ENCODE measurements around the gene CPLX1. TPM values are rescaled to one million over a fixed set of nuclear protein-coding genes. Genes with fewer than 3 reads are reported as not detected.

The CPLX1 gene
- total RNA-seq, 4 donors from 2014 or later = 1.8 to 2.4 (median 2.4) TPM; not detected in 1

GRCh38 chr4:859496-859895, 33.6 kb upstream of the CPLX1 start:
- Histone ChIP-seq H3K27me3 (no peaks in the 10 kb centered on the region), H3K9me3 (no peaks in the 10 kb centered on the region), H3K4me1 (no peaks in the 10 kb centered on the region), H3K4me3 (no peak overlapping the region), H3K36me3 (peaks cover 0 to 99% (median 42%) of the 10 kb centered on the region in 3 donors), H3K27ac (no peak overlapping the region)
- DNase-seq (ENCODE audit: low spot score in 2 of 2) = no peak
- 88 to 95% methylated on average over 9 to 11 of the region's 13 CpGs for WGBS, 2 donors
- no peak for TF ChIP-seq CTCF (IDR thresholded peaks at IDR 0.05)
- TF ChIP-seq EP300 (IDR thresholded peaks at IDR 0.05) = no peak
- TF ChIP-seq POLR2A (IDR thresholded peaks at IDR 0.05) = no peak

- no peaks in the 10 kb centered on the region for H3K27me3 ChIP-seq
- no peak for DNase-seq (ENCODE audit: low spot score in 2 of 2)
- H3K4me3 ChIP-seq = no peak overlapping the region
- WGBS, 2 donors = 91 to 93% methylated on average over 25 to 27 of the region's 31 CpGs
- TF ChIP-seq POLR2A (IDR thresholded peaks at IDR 0.05) = no peak
- no peak for TF ChIP-seq CTCF (IDR thresholded peaks at IDR 0.05)
- TF ChIP-seq EP300 (IDR thresholded peaks at IDR 0.05) = no peak
- no peaks in the 10 kb centered on the region for H3K9me3 ChIP-seq
- peaks cover 0 to 99% (median 39%) of the 10 kb centered on the region in 3 donors for H3K36me3 ChIP-seq
- no peak overlapping the region for H3K27ac ChIP-seq
- H3K4me1 ChIP-seq = no peaks in the 10 kb centered on the region
Measured at GRCh38 chr4:858831-859451, 33.0 kb upstream of the CPLX1 start.

- no peaks in the 10 kb centered on the region for H3K27me3 ChIP-seq
- no peak overlapping the region for H3K27ac ChIP-seq
- H3K4me3 ChIP-seq = no peak overlapping the region
- H3K9me3 ChIP-seq = no peaks in the 10 kb centered on the region
- H3K4me1 ChIP-seq = no peaks in the 10 kb centered on the region
- 89% methylated on average over 17 of the region's 17 CpGs for WGBS, 2 donors
- TF ChIP-seq EP300 (IDR thresholded peaks at IDR 0.05) = no peak
- no peak for TF ChIP-seq POLR2A (IDR thresholded peaks at IDR 0.05)
- TF ChIP-seq CTCF (IDR thresholded peaks at IDR 0.05) = no peak
- peaks cover 0 to 99% (median 34%) of the 10 kb centered on the region in 3 donors for H3K36me3 ChIP-seq
- no peak for DNase-seq (ENCODE audit: low spot score in 2 of 2)
Measured at GRCh38 chr4:858041-858481, 32.1 kb upstream of the CPLX1 start.

GRCh38 chr4:857461-857860, 31.5 kb upstream of the CPLX1 start:
- TF ChIP-seq EP300 (IDR thresholded peaks at IDR 0.05) (no peak), POLR2A (IDR thresholded peaks at IDR 0.05) (no peak), CTCF (IDR thresholded peaks at IDR 0.05) (no peak)
- no peaks in the 10 kb centered on the region for H3K9me3 ChIP-seq
- H3K36me3 ChIP-seq = peaks cover 0 to 99% (median 28%) of the 10 kb centered on the region in 3 donors
- H3K27ac ChIP-seq = no peak overlapping the region
- 87 to 92% methylated on average over 11 of the region's 11 CpGs for WGBS, 2 donors
- H3K4me3 ChIP-seq = no peak overlapping the region
- H3K4me1 ChIP-seq = no peaks in the 10 kb centered on the region
- no peak for DNase-seq (ENCODE audit: low spot score in 2 of 2)
- H3K27me3 ChIP-seq = no peaks in the 10 kb centered on the region

GRCh38 chr4:856225-856901, 30.4 kb upstream of the CPLX1 start:
- Histone ChIP-seq H3K4me1 (no peaks in the 10 kb centered on the region), H3K9me3 (no peaks in the 10 kb centered on the region), H3K4me3 (no peak overlapping the region), H3K36me3 (peaks cover 0 to 99% (median 25%) of the 10 kb centered on the region in 3 donors), H3K27me3 (no peaks in the 10 kb centered on the region), H3K27ac (no peak overlapping the region)
- DNase-seq (ENCODE audit: low spot score in 2 of 2) = no peak
- 93 to 95% methylated on average over 3 of the region's 3 CpGs for WGBS, 2 donors
- TF ChIP-seq CTCF (IDR thresholded peaks at IDR 0.05) (no peak), EP300 (IDR thresholded peaks at IDR 0.05) (no peak), POLR2A (IDR thresholded peaks at IDR 0.05) (no peak)

Data from tibial nerve (tissue), 4 donors.